CD14-positive monocyte (primary cell): ENCODE results near the gene ZDHHC24. TPM values are rescaled to one million over a fixed set of nuclear protein-coding genes. Genes with fewer than 3 reads are reported as not detected.

Source experiments
- DNase-seq, 3 donors: peaks; one replicate each; pipeline ENCODE4 v3.0.0-alpha.2; 2011 to 2022
- H2AFZ ChIP-seq: 2 replicates; pipeline ENCODE4 v1.6.0; 2012; ENCODE audit warnings: mild to moderate bottlenecking, low read depth, low read length, inconsistent platforms; ENCODE audit not compliant: insufficient read depth, poor library complexity, severe bottlenecking
- H3K27ac ChIP-seq, 2 donors: 1 replicate in 1 of 2; 2 replicates in 1 of 2; pipeline ENCODE4 v1.5.1; 2012 to 2013; ENCODE audit warnings: low read length in 2 of 2, control low read depth in 1 of 2, inconsistent platforms in 1 of 2, low read depth in 1 of 2, mild to moderate bottlenecking in 1 of 2
- H3K27me3 ChIP-seq, 2 donors: one replicate each; pipeline versions ENCODE4 v1.6.0 to v1.6.1; 2011 to 2013; ENCODE audit warnings: low read length in 2 of 2; ENCODE audit not compliant: control insufficient read depth in 2 of 2, insufficient read depth in 2 of 2
- H3K36me3 ChIP-seq, 2 donors: replicated peaks in 1 of 2; 1 replicate in 1 of 2; 2 replicates in 1 of 2; pipeline versions ENCODE4 v1.5.1 to v1.6.1; 2012 to 2013; ENCODE audit warnings: low read length in 2 of 2, control low read depth in 1 of 2, inconsistent platforms in 1 of 2, mild to moderate bottlenecking in 1 of 2; ENCODE audit not compliant: insufficient read depth in 2 of 2, control insufficient read depth in 1 of 2
- H3K4me1 ChIP-seq, 2 donors: 1 replicate in 1 of 2; 2 replicates in 1 of 2; pipeline versions ENCODE4 v1.5.1 to v1.6.1; 2012 to 2013; ENCODE audit warnings: low read length in 2 of 2, control low read depth in 1 of 2, inconsistent platforms in 1 of 2, mild to moderate bottlenecking in 1 of 2, moderate library complexity in 1 of 2; ENCODE audit not compliant: insufficient read depth in 2 of 2, control insufficient read depth in 1 of 2
- H3K4me2 ChIP-seq: replicated peaks from 2 replicates; pipeline ENCODE3; 2012; ENCODE audit warnings: low read length, moderate library complexity, mild to moderate bottlenecking; ENCODE audit not compliant: poor library complexity, severe bottlenecking; ENCODE audit errors: extremely low read depth
- H3K4me3 ChIP-seq, 3 experiments: fragments of 200-600 bp in 1 of 3; sonication (generic) in 1 of 3; replicated peaks in 1 of 3; 1 replicate in 2 of 3; 2 replicates in 1 of 3; pipeline ENCODE4 v1.5.1; 2011 to 2013; ENCODE audit warnings: low read length in 3 of 3, mild to moderate bottlenecking in 3 of 3, control low read depth in 2 of 3, low read depth in 2 of 3, inconsistent platforms in 1 of 3, moderate library complexity in 1 of 3
- H3K79me2 ChIP-seq: 2 replicates; pipeline ENCODE4 v1.6.0; 2012; ENCODE audit warnings: mild to moderate bottlenecking, control low read depth, inconsistent platforms, low read length, moderate library complexity; ENCODE audit not compliant: insufficient read depth
- H3K9ac ChIP-seq: 2 replicates; pipeline ENCODE4 v1.6.0; 2017; ENCODE audit warnings: low read length, mild to moderate bottlenecking; ENCODE audit not compliant: insufficient read depth, poor library complexity, severe bottlenecking
- H3K9me3 ChIP-seq, 2 donors: replicated peaks in 1 of 2; 1 replicate in 1 of 2; 2 replicates in 1 of 2; pipeline versions ENCODE4 v1.5.1 to v1.6.1; 2012 to 2013; ENCODE audit warnings: low read length in 2 of 2, control low read depth in 1 of 2; ENCODE audit not compliant: control insufficient read depth in 1 of 2, insufficient read depth in 1 of 2
- H4K20me1 ChIP-seq: 2 replicates; pipeline ENCODE4 v1.6.0; 2012; ENCODE audit warnings: mild to moderate bottlenecking, low read length, control low read depth, moderate library complexity; ENCODE audit not compliant: insufficient read depth
- H3K27ac Mint-ChIP-seq, 7 donors: one replicate each; pipeline ENCODE4 v1.8.0; 2020; ENCODE audit warnings: mild to moderate bottlenecking in 7 of 7, mixed read lengths in 7 of 7, moderate library complexity in 6 of 7, inconsistent platforms in 2 of 7
- H3K27me3 Mint-ChIP-seq, 3 donors: one replicate each; pipeline ENCODE4 v1.8.0; 2021 to 2022; ENCODE audit warnings: low read depth in 3 of 3, mild to moderate bottlenecking in 3 of 3, mixed read lengths in 3 of 3, moderate library complexity in 3 of 3, inconsistent platforms in 1 of 3
- H3K36me3 Mint-ChIP-seq, 2 donors: one replicate each; pipeline ENCODE4 v1.8.0; 2020; ENCODE audit warnings: mixed read lengths in 2 of 2, inconsistent platforms in 1 of 2, mild to moderate bottlenecking in 1 of 2
- H3K4me1 Mint-ChIP-seq: one replicate; pipeline ENCODE4 v1.8.0; 2020; ENCODE audit warnings: mild to moderate bottlenecking, mixed read lengths
- H3K4me3 Mint-ChIP-seq, 2 donors: one replicate each; pipeline ENCODE4 v1.8.0; 2020; ENCODE audit warnings: mild to moderate bottlenecking in 2 of 2, mixed read lengths in 2 of 2, moderate library complexity in 1 of 2
- H3K9me3 Mint-ChIP-seq, 7 donors: one replicate each; pipeline ENCODE4 v1.8.0; 2020 to 2022; ENCODE audit warnings: mixed read lengths in 7 of 7, mild to moderate bottlenecking in 6 of 7, moderate library complexity in 6 of 7, inconsistent platforms in 2 of 7
- CTCF ChIP-seq: fragments of 200-600 bp; IDR thresholded peaks from one replicate; pipeline ENCODE4 v1.8.0; 2022; ENCODE audit warnings: antibody characterized with exemption, mild to moderate bottlenecking
- WGBS: methylation state at CpG from one replicate; pipeline ENCODE4 v1.1.5; 2013; ENCODE audit warnings: missing lambda C conversion rate; ENCODE audit not compliant: insufficient coverage; 5-methylcytosine and 5-hydroxymethylcytosine counted together
- intact Hi-C, 2 donors: fragments of 100-400 bp; cut with micrococcal nuclease; formaldehyde crosslinking; loops; one replicate each; pipeline versions ENCODE4 v1.15.0 to v1.15.1; 2023
- polyA plus RNA-seq, 3 donors: library from polyadenylated mRNA; depleted of rRNA in 1 of 3; unstranded in 2 of 3; stranded (reverse) in 1 of 3; fragments of 300-500 nt in 2 of 3; fragments of >200 nt in 1 of 3; fragmentation: Illumina TruSeq in 2 of 3; gene quantifications; 1 replicate in 2 of 3; 2 replicates in 1 of 3; pipeline ENCODE4 v1.2.3, GENCODE V29; 2012 to 2021

Gene ZDHHC24
- polyA plus RNA-seq, 3 donors: 10.9 to 14.0 (median 11.9) TPM

DNA sequence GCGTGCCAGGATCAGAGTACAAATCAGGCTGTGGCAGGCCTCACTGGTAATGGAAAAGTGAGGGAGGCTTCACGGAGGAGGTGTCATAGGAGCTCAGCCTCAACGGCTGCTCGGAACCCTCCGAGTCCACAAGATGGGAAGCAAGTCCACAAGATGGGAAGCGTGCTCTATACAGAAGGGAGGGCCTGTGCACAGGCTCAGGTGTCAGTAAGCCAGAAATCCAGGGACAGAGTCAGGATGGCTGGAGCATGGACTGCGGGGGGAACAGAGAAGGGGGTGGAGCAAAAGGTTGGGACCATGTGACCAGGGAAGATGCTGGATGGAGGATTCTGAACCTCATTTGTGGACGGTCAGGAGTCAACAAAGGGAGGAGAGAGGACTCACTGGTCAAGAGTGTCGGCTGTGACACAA, 69.0 kb downstream of the ZDHHC24 start:
- no peaks in the 10 kb centered on the region for H3K9me3 ChIP-seq
- peaks cover 25 to 38% of the 10 kb centered on the region in 2 donors for H3K36me3 Mint-ChIP-seq
- no peak overlapping the region for H3K4me3 Mint-ChIP-seq
- 95% methylated on average over 9 of the region's 9 CpGs for WGBS
- no peak overlapping the region for H3K4me3 ChIP-seq
- H3K27ac ChIP-seq: no peak overlapping the region
- no peak for DNase-seq
- intact Hi-C loops: loop anchor here in 1 of 2 donors (5.0 kb wide), 1 partner anchor 40 kb away; the partner anchor contains the start of gene MRPL11
- peaks cover 11% of the 10 kb centered on the region for H4K20me1 ChIP-seq
- no peak overlapping the region for H3K9ac ChIP-seq
- peaks cover 18% of the 10 kb centered on the region for H3K4me1 Mint-ChIP-seq
- peaks cover 0 to 7% (median 0%) of the 10 kb centered on the region in 3 donors for H3K27me3 Mint-ChIP-seq
- peaks cover 14% of the 10 kb centered on the region for H3K79me2 ChIP-seq
- no peaks in the 10 kb centered on the region for H3K27me3 ChIP-seq
- peaks cover 9 to 31% of the 10 kb centered on the region in 2 donors for H3K36me3 ChIP-seq
- TF ChIP-seq CTCF: no peak
- H3K4me2 ChIP-seq: no peak overlapping the region
- H3K9me3 Mint-ChIP-seq: no peaks in the 10 kb centered on the region
- H3K27ac Mint-ChIP-seq: no peak overlapping the region
- H3K4me1 ChIP-seq: peaks cover 19 to 24% of the 10 kb centered on the region in 2 donors
- no peak overlapping the region for H2AFZ ChIP-seq

- DNase-seq: no peak
- Mint-ChIP-seq H3K27me3 (peaks cover 0 to 7% (median 0%) of the 10 kb centered on the region in 3 donors), H3K36me3 (peaks cover 26 to 39% of the 10 kb centered on the region in 2 donors), H3K4me1 (peaks cover 18% of the 10 kb centered on the region), H3K4me3 (no peak overlapping the region), H3K9me3 (no peaks in the 10 kb centered on the region), H3K27ac (no peak overlapping the region)
- Histone ChIP-seq H4K20me1 (peaks cover 11% of the 10 kb centered on the region), H3K4me1 (peaks cover 19 to 23% of the 10 kb centered on the region in 2 donors), H3K27ac (no peak overlapping the region), H3K79me2 (peaks cover 14% of the 10 kb centered on the region), H3K36me3 (peaks cover 9 to 34% of the 10 kb centered on the region in 2 donors), H3K27me3 (no peaks in the 10 kb centered on the region), H3K4me2 (no peak overlapping the region), H3K9me3 (no peaks in the 10 kb centered on the region), H3K4me3 (no peak overlapping the region), H3K9ac (no peak overlapping the region), H2AFZ (no peak overlapping the region)
- 98% methylated on average over 4 of the region's 10 CpGs for WGBS
- TF ChIP-seq CTCF: no peak
- intact Hi-C loops: loop anchor here in 1 of 2 donors (5.0 kb wide), 1 partner anchor 39 kb away; the partner anchor contains the start of gene MRPL11
These were observed 69.5 kb downstream of the ZDHHC24 start for GRCh38 chr11:66476173-66476840.
